Activated naive CD4-positive, alpha-beta T cell treated with Interleukin-2 at 50 U/mL for 16 hours (primary cell): ENCODE results near the gene CLCNKB.
A peak's percentile ranks its signal among the peaks of the same experiment; 100 is the strongest.
"Not testable (repeated sequence)": the region's sequence is repeated elsewhere in the genome, so short reads cannot be mapped to it uniquely, and the experiment has no call there.

Source experiments
- DNase-seq: peaks from one replicate; pipeline ENCODE4 v3.0.0-alpha.2; 2020

The CLCNKB gene

GRCh38 chr1:16061989-16062686 lies 18.6 kb downstream of the CLCNKB start:
- not testable (repeated sequence) for DNase-seq

DNA sequence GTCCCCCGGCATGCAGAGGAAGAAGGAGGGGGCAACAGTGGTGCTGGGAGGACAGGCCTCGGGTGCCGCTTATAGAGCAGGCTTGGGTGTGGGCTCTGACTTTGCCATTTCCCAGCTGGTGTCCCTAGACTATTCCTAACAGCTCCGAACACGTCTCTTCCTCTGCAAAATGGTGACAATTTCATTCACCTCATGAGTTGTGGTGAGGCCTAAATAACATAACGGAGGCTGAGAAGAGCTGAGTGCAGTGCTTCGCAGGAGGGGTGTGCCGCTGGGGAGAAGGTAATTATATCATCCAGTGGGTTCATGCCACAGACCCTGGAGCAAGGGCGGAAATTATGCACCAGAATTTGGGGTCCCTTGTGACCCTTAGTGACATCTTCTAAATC lies 19.1 kb downstream of the CLCNKB start:
- not testable (repeated sequence) for DNase-seq

- no peak for DNase-seq
These were observed 19.7 kb downstream of the CLCNKB start for GRCh38 chr1:16063226-16063829.

DNA sequence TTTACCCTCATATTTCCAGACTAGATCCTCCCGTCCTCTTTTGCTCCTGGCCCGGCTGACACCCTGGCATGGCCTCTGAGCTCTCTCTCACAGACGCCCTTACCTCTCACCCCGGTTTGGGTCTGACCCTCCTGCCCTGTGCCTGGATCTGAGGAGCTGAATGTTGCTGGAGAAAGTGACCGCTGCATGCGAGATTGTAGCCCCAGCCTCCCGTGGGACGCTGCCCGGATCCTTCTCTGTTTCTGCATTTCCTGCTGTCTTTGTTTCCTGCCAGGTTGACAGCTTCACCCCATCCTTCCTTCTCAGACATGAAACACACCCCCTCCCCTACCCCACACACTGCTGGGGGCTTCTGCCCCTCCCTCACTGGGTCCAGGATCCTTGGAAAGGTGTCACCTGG lies 20.3 kb downstream of the CLCNKB start:
- DNase-seq: no peak

GRCh38 chr1:16064536-16065268 lies 21.1 kb downstream of the CLCNKB start:
- no peak for DNase-seq

DNA sequence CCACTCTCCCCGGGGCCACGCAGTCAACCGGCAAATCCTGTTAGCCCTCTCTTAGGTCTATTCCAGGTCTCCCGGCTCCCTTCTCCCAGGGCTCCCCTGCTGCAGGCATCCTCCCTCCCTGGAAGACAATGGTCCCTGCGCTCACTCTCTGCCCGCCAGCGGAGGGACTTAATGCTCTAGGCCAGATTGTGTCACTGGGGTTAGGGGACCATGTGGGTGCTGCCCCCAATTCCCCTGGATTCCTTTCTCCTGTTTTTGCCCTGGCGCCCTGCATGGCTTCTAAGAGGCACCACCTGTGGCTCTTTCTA lies 21.6 kb downstream of the CLCNKB start:
- DNase-seq: no peak

- no peak for DNase-seq
These were observed 22.7 kb downstream of the CLCNKB start for GRCh38 chr1:16066245-16066644.

DNA sequence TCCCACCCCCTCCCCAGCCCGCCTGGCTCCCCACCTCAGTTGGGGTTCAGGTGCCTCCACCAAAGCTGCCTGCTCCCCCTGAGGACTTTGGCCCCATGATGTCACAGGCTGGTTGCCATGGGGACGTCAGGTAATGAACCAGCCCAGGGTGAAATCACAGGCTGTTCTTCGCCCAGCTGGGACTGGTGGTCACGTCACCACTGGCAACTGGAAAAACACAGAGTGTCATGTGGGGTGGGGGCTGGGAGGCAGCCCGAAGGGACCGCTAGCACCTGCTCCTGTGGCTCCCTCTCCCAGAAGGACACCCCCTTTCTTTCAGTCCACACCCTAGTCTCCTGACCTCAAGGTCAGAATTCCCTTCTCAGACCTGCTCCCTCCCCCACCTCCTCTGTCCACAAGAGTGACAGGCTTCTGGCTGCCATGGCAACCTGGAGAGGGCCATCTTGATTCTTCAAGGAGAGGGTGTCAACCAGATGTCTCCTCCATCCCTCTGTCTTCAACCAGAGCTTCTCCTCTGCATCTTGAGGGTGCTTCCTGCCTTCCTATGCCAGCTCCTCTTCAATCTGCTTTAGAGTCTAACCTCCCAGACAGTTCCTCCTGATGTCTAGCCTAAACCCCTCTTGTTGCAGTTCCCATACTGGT lies 23.7 kb downstream of the CLCNKB start:
- DNase-seq: no peak

DNA sequence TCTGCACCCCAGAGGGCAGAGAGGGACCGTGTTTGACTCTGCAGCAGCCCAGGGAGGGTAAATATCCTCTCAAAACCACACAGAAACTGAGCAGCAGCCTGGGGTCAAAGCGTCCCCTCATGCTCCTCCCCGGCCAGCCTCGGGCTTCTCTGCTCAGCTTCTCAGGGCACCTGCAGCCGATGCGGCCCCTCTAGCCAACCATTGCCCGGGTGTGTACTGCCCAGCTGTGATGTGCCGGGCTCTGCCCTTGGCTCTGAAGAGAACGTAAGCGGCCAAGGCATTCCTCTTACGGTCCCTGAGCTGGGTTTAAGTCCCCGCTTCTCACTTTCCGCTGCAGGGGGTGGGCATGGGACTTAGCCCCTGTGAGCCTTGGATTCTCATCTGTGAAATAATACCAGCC lies 24.4 kb downstream of the CLCNKB start:
- no peak for DNase-seq

GRCh38 chr1:16068356-16069270 lies 25.0 kb downstream of the CLCNKB start:
- no peak for DNase-seq

- DNase-seq: no peak
These were observed 27.2 kb downstream of the CLCNKB start for GRCh38 chr1:16070640-16071355.

- DNase-seq: no peak
These were observed 28.0 kb downstream of the CLCNKB start for GRCh38 chr1:16071614-16072013.

- DNase-seq: no peak
These were observed 28.5 kb downstream of the CLCNKB start for GRCh38 chr1:16072095-16072494.

GRCh38 chr1:16072616-16073484 lies 29.3 kb downstream of the CLCNKB start:
- DNase-seq: no peak

GRCh38 chr1:16073490-16074119 lies 30.0 kb downstream of the CLCNKB start, which contains the start of gene FAM131C:
FAM131C (minus strand) TSS chr1:16073651; CDS start chr1:16073442, 209 bp downstream.
- peak; percentile 46 for DNase-seq

- no peak for DNase-seq
These were observed 30.6 kb downstream of the CLCNKB start for GRCh38 chr1:16074217-16074616.

GRCh38 chr1:16075337-16076030 lies 31.9 kb downstream of the CLCNKB start:
- no peak for DNase-seq

GRCh38 chr1:16076031-16076864 lies 32.7 kb downstream of the CLCNKB start:
- DNase-seq: no peak

DNA sequence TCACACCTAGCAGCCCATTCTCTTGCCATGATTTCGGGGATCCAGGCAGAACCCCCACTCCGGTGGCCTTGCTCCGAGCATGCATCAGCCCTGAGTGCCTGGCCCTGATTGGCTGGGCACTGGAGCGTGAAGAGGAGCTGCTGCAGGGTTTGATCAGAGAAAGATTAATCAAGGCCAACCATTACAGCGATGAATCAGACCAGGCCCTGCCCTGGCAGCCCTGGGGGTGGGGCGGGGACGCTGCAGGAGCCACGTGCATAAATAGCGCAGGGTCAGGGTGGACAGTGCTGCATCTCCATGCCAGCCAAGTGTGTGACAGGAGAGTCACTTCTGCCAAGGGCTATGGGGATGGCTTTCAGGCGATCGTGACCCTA lies 33.3 kb downstream of the CLCNKB start:
- DNase-seq: no peak
